Brain microvascular endothelial cell (primary cell): ENCODE results near the gene BAZ1A.

Experiments
- DNase-seq: peaks from one replicate; pipeline ENCODE4 v3.0.0-alpha.2; 2020
- H3K27ac ChIP-seq: fragments of 250-450 bp; sonication (Bioruptor Pico); 2 replicates; pipeline ENCODE4 v1.5.1; 2020; ENCODE audit warnings: mild to moderate bottlenecking, moderate library complexity
- H3K27me3 ChIP-seq: fragments of 250-450 bp; sonication (Bioruptor Pico); replicated peaks from 2 replicates; pipeline ENCODE4 v1.5.1; 2020; ENCODE audit warnings: mild to moderate bottlenecking
- H3K36me3 ChIP-seq: fragments of 250-450 bp; sonication (Bioruptor Pico); replicated peaks from 2 replicates; pipeline ENCODE4 v1.5.1; 2020; ENCODE audit warnings: mild to moderate bottlenecking
- H3K4me3 ChIP-seq: 2 replicates; pipeline ENCODE4 v1.5.1; 2011; ENCODE audit warnings: low read depth, mild to moderate bottlenecking, control low read depth, low read length, moderate library complexity
- CTCF ChIP-seq: IDR thresholded peaks from 2 replicates; pipeline ENCODE4 v1.5.1; 2011; ENCODE audit warnings: low read depth, mild to moderate bottlenecking, moderate library complexity, low read length, control low read depth, inconsistent platforms; ENCODE audit errors: missing control alignments
- in situ Hi-C: cut with HindIII; loops from 2 replicates; pipeline ENCODE4 v1.10.0; 2017; ENCODE audit warnings: low sequenced_read_pairs, low pct_ligation_motif_present

BAZ1A gene

GRCh38 chr14:34833549-34834523 lies 41.3 kb downstream of the BAZ1A start:
- Histone ChIP-seq H3K36me3 (no peaks in the 10 kb centered on the region), H3K27me3 (no peaks in the 10 kb centered on the region), H3K27ac (no peak overlapping the region), H3K4me3 (no peak overlapping the region)
- TF ChIP-seq CTCF = no peak
- DNase-seq = no peak
- in situ Hi-C loops = no loop called here

- no peak overlapping the region for H3K4me3 ChIP-seq
- peaks cover 14% of the 10 kb centered on the region for H3K36me3 ChIP-seq
- no peak for TF ChIP-seq CTCF
- DNase-seq = peak; percentile 23
- H3K27ac ChIP-seq = no peak overlapping the region
- in situ Hi-C loops = no loop called here
- no peaks in the 10 kb centered on the region for H3K27me3 ChIP-seq
Observed at GRCh38 chr14:34826661-34827060, 48.5 kb downstream of the BAZ1A start.

- TF ChIP-seq CTCF = no peak
- no peak overlapping the region for H3K4me3 ChIP-seq
- no peak overlapping the region for H3K27ac ChIP-seq
- DNase-seq = no peak
- in situ Hi-C loops = no loop called here
- H3K36me3 ChIP-seq = peaks cover 14% of the 10 kb centered on the region
- no peaks in the 10 kb centered on the region for H3K27me3 ChIP-seq
Observed at GRCh38 chr14:34824826-34825225, 50.3 kb downstream of the BAZ1A start.

- no peak for TF ChIP-seq CTCF
- no peak overlapping the region for H3K4me3 ChIP-seq
- in situ Hi-C loops = no loop called here
- no peak overlapping the region for H3K27ac ChIP-seq
- no peak for DNase-seq
- H3K27me3 ChIP-seq = no peaks in the 10 kb centered on the region
- H3K36me3 ChIP-seq = peaks cover 14% of the 10 kb centered on the region
Observed at GRCh38 chr14:34824256-34824655, 50.9 kb downstream of the BAZ1A start.

- Histone ChIP-seq H3K27me3 (no peaks in the 10 kb centered on the region), H3K4me3 (no peak overlapping the region), H3K36me3 (peaks cover 7% of the 10 kb centered on the region), H3K27ac (no peak overlapping the region)
- in situ Hi-C loops = no loop called here
- no peak for DNase-seq
- no peak for TF ChIP-seq CTCF
Observed at GRCh38 chr14:34817768-34818167, 57.4 kb downstream of the BAZ1A start.
